ENCODE results near the gene TCTN1. TPM values are rescaled to one million over a fixed set of nuclear protein-coding genes. Genes with fewer than 3 reads are reported as not detected.

TCTN1 gene
- total and polyA plus RNA-seq, 2 of the 13 experiments (the other 11 are each of a cell fraction or from before 2014, with no cell fraction given) = 13.6 to 16.0 TPM

GRCh38 chr12:110613771-110614684 is at the start of gene TCTN1 (continued):
- no peak for TF ChIP-seq USF2 (IDR thresholded peaks at IDR 0.05; ENCODE audit: low read depth, low read length)
- peak; percentile 33; the same call in 1 of the 2 replicates for TF ChIP-seq USF2 (CRISPR knock-in tag; IDR thresholded peaks at IDR 0.05; ENCODE audit: borderline replicate concordance)
- TF ChIP-seq BCLAF1 (IDR thresholded peaks at IDR 0.05) = no peak
- TF ChIP-seq HMG20B (CRISPR knock-in tag; conservative IDR thresholded peaks at IDR 0.05) = no peak
- peak; percentile 60 for TF ChIP-seq ZNF605 (CRISPR knock-in tag; IDR thresholded peaks at IDR 0.05)
- peak; percentile 51; the same call in 1 of the 2 replicates for TF ChIP-seq FOXO1 (CRISPR knock-in tag; IDR thresholded peaks at IDR 0.05)
- TF ChIP-seq GLMP (CRISPR knock-in tag; IDR thresholded peaks at IDR 0.05; ENCODE audit: borderline replicate concordance) = no peak
- no peak for TF ChIP-seq SOX5 (CRISPR knock-in tag; IDR thresholded peaks at IDR 0.05; ENCODE audit: borderline replicate concordance)
- TF ChIP-seq SSRP1 (CRISPR knock-in tag; IDR thresholded peaks at IDR 0.05) = no peak
- 0 out of 2 replicates have a peak, but pooled peaks have one; percentile 27 for TF ChIP-seq POGZ (CRISPR knock-in tag; IDR thresholded peaks at IDR 0.05)
- no peak for TF ChIP-seq ZNF747 (CRISPR knock-in tag; IDR thresholded peaks at IDR 0.05; ENCODE audit: borderline replicate concordance)
- TF ChIP-seq MNT (IDR thresholded peaks at IDR 0.05) = peak; percentile 18; the same call in 1 of the 2 replicates
- no peak for TF ChIP-seq ZNF619 (CRISPR knock-in tag; IDR thresholded peaks at IDR 0.05)
- no peak for TF ChIP-seq CERS6 (CRISPR knock-in tag; IDR thresholded peaks at IDR 0.05)
- TF ChIP-seq IRF9 (CRISPR knock-in tag; IDR thresholded peaks at IDR 0.05; ENCODE audit: borderline replicate concordance) = peak; percentile 87; the same call in 1 of the 2 replicates
- peak; percentile 51; the same call in 1 of the 2 replicates for TF ChIP-seq ELF3 (CRISPR knock-in tag; IDR thresholded peaks at IDR 0.05)
- TF ChIP-seq HNRNPL (IDR thresholded peaks at IDR 0.05; ENCODE audit: low read depth, low read length) = 0 out of 2 replicates have a peak, but pooled peaks have one; percentile 14
- TF ChIP-seq ZKSCAN8 (CRISPR knock-in tag; IDR thresholded peaks at IDR 0.05; ENCODE audit: borderline replicate concordance) = 0 out of 2 replicates have a peak, but pooled peaks have one; percentile 65
- no peak for TF ChIP-seq RARG (CRISPR knock-in tag; IDR thresholded peaks at IDR 0.05; ENCODE audit: low read depth)
